IMR-90 (cell line): ENCODE measurements around the gene RAD51B. TPM values are rescaled to one million over a fixed set of nuclear protein-coding genes. Genes with fewer than 3 reads are reported as not detected.

ENCODE experiments used
- ATAC-seq: fragments of 200-7000 bp; cut with Tn5 transposase; 2 replicates; pipeline ENCODE4 v1.9.1; 2020; ENCODE audit warnings: low read depth, mild to moderate bottlenecking, moderate library complexity
- BruUV-seq: library from RNA; stranded (reverse); fragments of 400-500 nt; replicated peaks from 2 replicates; lab custom pipeline; 2021; lab: Mats Ljungman, UMichigan
- CTCF ChIA-PET: fragments of 300-600 bp; formaldehyde crosslinking; extraction: SDS; loops from one replicate; lab custom pipeline; 2021; ENCODE audit warnings: antibody characterized with exemption; lab: Yijun Ruan, JAX
- POLR2A ChIA-PET: fragments of 300-600 bp; sonication (Branson Sonifier 250); formaldehyde crosslinking; loops from one replicate; lab custom pipeline; 2022; ENCODE audit warnings: antibody characterized with exemption; ENCODE audit not compliant: unreplicated experiment; lab: Charles Lee
- DNase-seq: peaks from one replicate; pipeline ENCODE4 v3.0.0; 2013
- H2AFZ ChIP-seq: replicated peaks from 2 replicates; pipeline ENCODE3; 2013; ENCODE audit warnings: low read length, mild to moderate bottlenecking; ENCODE audit not compliant: poor library complexity
- H2AK5ac ChIP-seq: 2 replicates; pipeline ENCODE4 v1.6.1; 2013; ENCODE audit warnings: low read depth, low read length, inconsistent platforms
- H2AK9ac ChIP-seq: replicated peaks from 2 replicates; pipeline ENCODE3; 2013; ENCODE audit warnings: mild to moderate bottlenecking, low read depth, low read length, moderate library complexity; ENCODE audit not compliant: poor library complexity
- H2BK120ac ChIP-seq: 2 replicates; pipeline ENCODE4 v1.6.1; 2013; ENCODE audit warnings: low read depth, low read length, inconsistent platforms
- H2BK15ac ChIP-seq: 3 replicates; pipeline ENCODE4 v1.6.1; 2013; ENCODE audit warnings: low read depth, low read length, inconsistent platforms
- H2BK20ac ChIP-seq: 2 replicates; pipeline ENCODE4 v1.6.1; 2013; ENCODE audit warnings: low read depth, mild to moderate bottlenecking, inconsistent platforms, low read length, moderate library complexity
- H2BK5ac ChIP-seq: 2 replicates; pipeline ENCODE4 v1.6.1; 2013; ENCODE audit warnings: mild to moderate bottlenecking, low read depth, low read length, inconsistent platforms; ENCODE audit not compliant: poor library complexity, severe bottlenecking
- H3K14ac ChIP-seq: replicated peaks from 2 replicates; pipeline ENCODE4 v1.6.1; 2013; ENCODE audit warnings: low read depth, low read length, inconsistent platforms
- H3K18ac ChIP-seq: 2 replicates; pipeline ENCODE4 v1.6.1; 2013; ENCODE audit warnings: low read depth, low read length, control low read depth
- H3K23ac ChIP-seq: 2 replicates; pipeline ENCODE4 v1.6.1; 2013; ENCODE audit warnings: low read depth, low read length, inconsistent platforms
- H3K27ac ChIP-seq: 2 replicates; pipeline ENCODE4 v1.5.1; 2013; ENCODE audit warnings: mild to moderate bottlenecking, control low read depth, low read length; ENCODE audit not compliant: insufficient read depth
- H3K27me3 ChIP-seq: 2 replicates; pipeline ENCODE4 v1.6.1; 2013; ENCODE audit warnings: low read length; ENCODE audit not compliant: control insufficient read depth, insufficient read depth
- H3K36me3 ChIP-seq: 2 replicates; pipeline ENCODE4 v1.6.1; 2013; ENCODE audit warnings: low read length, mixed read lengths; ENCODE audit not compliant: control insufficient read depth, insufficient read depth
- H3K4ac ChIP-seq: 2 replicates; pipeline ENCODE4 v1.6.1; 2013; ENCODE audit warnings: low read depth, low read length, inconsistent platforms
- H3K4me1 ChIP-seq: 2 replicates; pipeline ENCODE4 v1.6.1; 2013; ENCODE audit warnings: low read length, mixed read lengths; ENCODE audit not compliant: control insufficient read depth, insufficient read depth
- H3K4me2 ChIP-seq: 2 replicates; pipeline ENCODE4 v1.6.1; 2013; ENCODE audit warnings: low read depth, mild to moderate bottlenecking, control low read depth, low read length, moderate library complexity
- H3K4me3 ChIP-seq: 2 replicates; pipeline ENCODE4 v1.5.1; 2013; ENCODE audit warnings: low read depth, mild to moderate bottlenecking, control low read depth, low read length, moderate library complexity; ENCODE audit not compliant: insufficient read depth
- H3K56ac ChIP-seq: 2 replicates; pipeline ENCODE4 v1.6.1; 2013; ENCODE audit warnings: low read length, inconsistent platforms; ENCODE audit not compliant: insufficient read depth; ENCODE audit errors: extremely low read depth
- H3K79me1 ChIP-seq, 2 experiments: 2 replicates each; pipeline ENCODE4 v1.6.1; 2013; ENCODE audit warnings: low read length in 2 of 2, inconsistent platforms in 1 of 2, low read depth in 1 of 2
- H3K9ac ChIP-seq: 2 replicates; pipeline ENCODE4 v1.6.1; 2013; ENCODE audit warnings: low read depth, low read length, control low read depth
- H3K9me1 ChIP-seq: 2 replicates; pipeline ENCODE4 v1.6.1; 2013; ENCODE audit warnings: low read length, inconsistent platforms; ENCODE audit not compliant: insufficient read depth
- H3K9me3 ChIP-seq: 2 replicates; pipeline ENCODE4 v1.6.1; 2013; ENCODE audit warnings: low read length; ENCODE audit not compliant: control insufficient read depth, insufficient read depth
- H4K20me1 ChIP-seq: 2 replicates; pipeline ENCODE4 v1.6.1; 2013; ENCODE audit warnings: low read length, inconsistent platforms; ENCODE audit not compliant: insufficient read depth
- H4K5ac ChIP-seq: 2 replicates; pipeline ENCODE4 v1.6.1; 2013; ENCODE audit warnings: mild to moderate bottlenecking, low read depth, low read length, control low read depth
- H4K8ac ChIP-seq, 2 experiments: 2 replicates each; pipeline ENCODE4 v1.6.1; 2013; ENCODE audit warnings: low read depth in 2 of 2, low read length in 2 of 2, control low read depth in 1 of 2, inconsistent platforms in 1 of 2
- H4K91ac ChIP-seq: 2 replicates; pipeline ENCODE4 v1.6.1; 2013; ENCODE audit warnings: low read depth, low read length, inconsistent platforms; ENCODE audit not compliant: insufficient read depth
- BHLHE40 ChIP-seq: fragments of 150-350 bp; IDR thresholded peaks from 2 replicates; pipeline ENCODE4 v1.6.1; 2016; ENCODE audit warnings: mild to moderate bottlenecking, low read depth, low read length
- CHD1 ChIP-seq: IDR thresholded peaks from 2 replicates; pipeline ENCODE4 v1.6.1; 2012; ENCODE audit warnings: low read depth, low read length, improper control_type of control experiment
- CTCF ChIP-seq: conservative IDR thresholded peaks from 2 replicates; pipeline ENCODE4 v1.5.1; 2012; ENCODE audit warnings: mild to moderate bottlenecking, low read depth, low read length, improper control_type of control experiment
- ELK1 ChIP-seq: fragments of 150-350 bp; IDR thresholded peaks from 2 replicates; pipeline ENCODE4 v1.6.1; 2016; ENCODE audit warnings: low read depth, mild to moderate bottlenecking, low read length, moderate library complexity, borderline replicate concordance
- FOS ChIP-seq: fragments of 150-350 bp; IDR thresholded peaks from 2 replicates; pipeline ENCODE4 v1.6.1; 2016; ENCODE audit warnings: low read depth, low read length
- MAFK ChIP-seq: IDR thresholded peaks from 2 replicates; pipeline ENCODE4 v1.6.1; 2012; ENCODE audit warnings: low read depth, low read length, improper control_type of control experiment
- MAZ ChIP-seq: IDR thresholded peaks from 2 replicates; pipeline ENCODE4 v1.6.1; 2012; ENCODE audit warnings: low read depth, mild to moderate bottlenecking, low read length, improper control_type of control experiment, moderate library complexity, borderline replicate concordance
- MXI1 ChIP-seq: IDR thresholded peaks from 2 replicates; pipeline ENCODE4 v1.6.1; 2012; ENCODE audit warnings: low read depth, mild to moderate bottlenecking, low read length, moderate library complexity, borderline replicate concordance
- NFE2L2 ChIP-seq: fragments of 150-350 bp; IDR thresholded peaks from 2 replicates; pipeline ENCODE4 v1.6.1; 2016; ENCODE audit warnings: low read depth, mild to moderate bottlenecking, low read length
- POLR2A ChIP-seq: IDR thresholded peaks from 2 replicates; pipeline ENCODE4 v1.6.1; 2012; ENCODE audit warnings: mild to moderate bottlenecking, low read depth, low read length
- RAD21 ChIP-seq: IDR thresholded peaks from 2 replicates; pipeline ENCODE4 v1.6.1; 2012; ENCODE audit warnings: low read length, improper control_type of control experiment
- RCOR1 ChIP-seq: IDR thresholded peaks from 2 replicates; pipeline ENCODE4 v1.6.1; 2012; ENCODE audit warnings: mild to moderate bottlenecking, low read length, improper control_type of control experiment; ENCODE audit not compliant: insufficient replicate concordance
- RFX5 ChIP-seq: IDR thresholded peaks from 2 replicates; pipeline ENCODE4 v1.8.0; 2012; ENCODE audit warnings: low read depth, mild to moderate bottlenecking, low read length, moderate library complexity
- SMC3 ChIP-seq: fragments of 150-350 bp; IDR thresholded peaks from 2 replicates; pipeline ENCODE4 v1.6.1; 2016; ENCODE audit warnings: low read depth, mild to moderate bottlenecking, antibody characterized with exemption, low read length, moderate library complexity
- USF2 ChIP-seq: fragments of 150-350 bp; IDR thresholded peaks from 2 replicates; pipeline ENCODE4 v1.6.1; 2017; ENCODE audit warnings: mild to moderate bottlenecking, antibody characterized with exemption, low read length, low read depth
- WGBS, 2 experiments: methylation state at CpG; one replicate each; pipeline versions ENCODE4 v1.1.5 to v1.1.7; 2013; ENCODE audit warnings: missing lambda C conversion rate in 2 of 2; ENCODE audit not compliant: insufficient read length in 1 of 2; ENCODE audit errors: extremely low coverage in 2 of 2; 5-methylcytosine and 5-hydroxymethylcytosine counted together
- dilution Hi-C: fragments of 300-500 bp; cut with HindIII; formaldehyde crosslinking; loops from one replicate; pipeline ENCODE4 v1.14.3; 2018; ENCODE audit warnings: low sequenced_read_pairs; ENCODE audit not compliant: unreplicated experiment
- in situ Hi-C: fragments of 300-500 bp; cut with MboI; formaldehyde crosslinking; loops from 3 replicates; pipeline ENCODE4 v1.14.3; 2019; ENCODE audit warnings: low sequenced_read_pairs, inconsistent platforms, mixed read lengths
- intact Hi-C: fragments of 100-400 bp; cut with micrococcal nuclease; formaldehyde crosslinking; loops from 2 replicates; pipeline ENCODE4 v1.10.0; 2022
- polyA plus RNA-seq, 3 experiments: library from polyadenylated mRNA; depleted of rRNA; stranded (reverse); fragments of >200 nt; gene quantifications; 2 replicates each; pipeline ENCODE4 v1.2.3, GENCODE V29; 2012; ENCODE audit warnings: low replicate concordance in 1 of 3
- total RNA-seq: library from RNA; depleted of rRNA; stranded (reverse); fragments of >200 nt; gene quantifications from 2 replicates; pipeline ENCODE4 v1.2.3, GENCODE V29; 2012

RAD51B gene
- total and polyA plus RNA-seq, 2 of the 4 experiments (the other 2 are of a cell fraction): 5.1 to 18.8 TPM

DNA sequence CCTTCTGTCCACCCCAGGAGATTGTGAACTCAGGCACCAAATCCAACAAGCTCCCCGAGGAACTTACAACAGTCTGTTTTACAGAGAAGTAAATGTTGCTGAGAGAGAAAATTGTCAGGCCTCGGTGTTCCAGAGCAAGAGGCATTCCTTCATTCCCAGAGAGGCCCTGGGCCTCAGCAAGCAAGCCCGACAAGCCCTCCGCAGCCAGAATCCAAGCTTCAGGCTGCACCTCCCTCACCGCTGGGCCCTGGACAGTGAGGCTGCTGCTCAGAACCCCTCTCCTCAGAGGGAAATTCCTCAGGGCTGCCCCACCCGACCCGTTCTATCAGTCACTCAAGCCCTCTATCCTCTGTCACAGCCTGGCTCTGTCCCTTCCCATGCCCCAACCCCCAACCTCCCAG, 916.9 kb downstream of the RAD51B start:
- Histone ChIP-seq H2BK15ac (peak overlapping the region; percentile 32; the same call in 1 of the 3 replicates), H3K9ac (peak overlapping the region; percentile 50; the same call in 1 of the 2 replicates), H4K20me1 (no peaks in the 10 kb centered on the region), H4K91ac (peak overlapping the region; percentile 58; the same call in 1 of the 2 replicates), H3K27me3 (no peaks in the 10 kb centered on the region), H3K18ac (peak overlapping the region; percentile 67), H3K9me1 (peaks cover 4% of the 10 kb centered on the region; the same call in 1 of the 2 replicates), H3K23ac (peak overlapping the region; percentile 75; the same call in 1 of the 2 replicates), H2BK5ac (no peak overlapping the region), H3K9me3 (peaks cover 3% of the 10 kb centered on the region; the same call in 1 of the 2 replicates), H3K36me3 (no peaks in the 10 kb centered on the region), H4K5ac (peak overlapping the region; percentile 94), H3K27ac (peak overlapping the region; percentile 39; the same call in 1 of the 2 replicates), H2BK120ac (peak overlapping the region; percentile 50), H2AK9ac (no peak overlapping the region), H4K8ac (peak overlapping the region; percentile 80 to 88), H3K56ac (no peak overlapping the region; the same call in 1 of the 2 replicates), H2AFZ (peak overlapping the region; percentile 87), H3K14ac (peak overlapping the region; percentile 74), H3K4me1 (peaks cover 13% of the 10 kb centered on the region), H3K79me1 (no peaks in the 10 kb centered on the region), H2AK5ac (peak overlapping the region; percentile 49; the same call in 1 of the 2 replicates), H3K4ac (peak overlapping the region; percentile 80), H3K4me3 (no peak overlapping the region), H2BK20ac (peak overlapping the region; percentile 74), H3K4me2 (no peak overlapping the region)
- TF ChIP-seq MAFK (no peak), CHD1 (no peak), NFE2L2 (no peak), RFX5 (no peak), USF2 (no peak), FOS (no peak), CTCF (no peak), RAD21 (no peak), MXI1 (no peak), MAZ (no peak), SMC3 (no peak), RCOR1 (no peak), BHLHE40 (no peak), ELK1 (no peak), POLR2A (no peak)
- no peak for DNase-seq
- BruUV-seq: no TSS peak
- intact Hi-C loops (no loop called here), dilution Hi-C loops (no loop called here), in situ Hi-C loops (no loop called here)
- CTCF ChIA-PET: no interaction called here
- POLR2A ChIA-PET: no interaction called here
- WGBS, 2 experiments: 40% methylated on average over 1 of the region's 7 CpGs; no CpG with 5 or more reads in 1 of the 2 experiments
- peak; percentile 42 for ATAC-seq
